ENCODE measurements around the gene BHLHE23. TPM values are rescaled to one million over a fixed set of nuclear protein-coding genes. Genes with fewer than 3 reads are reported as not detected.

Gene BHLHE23
- total RNA-seq, 1 donor from 2014 or later = 23.9 TPM

GRCh38 chr20:63047267-63047666 is 40.5 kb upstream of the BHLHE23 start:
- Mint-ChIP-seq H3K4me1 (ENCODE audit: low read depth, unreplicated experiment) (peaks cover 4% of the 10 kb centered on the region), H3K27me3 (ENCODE audit: unreplicated experiment) (peaks cover 15% of the 10 kb centered on the region), H3K4me3 (ENCODE audit: unreplicated experiment) (no peak overlapping the region), H3K9me3 (ENCODE audit: unreplicated experiment) (peaks cover 12% of the 10 kb centered on the region), H3K36me3 (ENCODE audit: unreplicated experiment) (peaks cover 6% of the 10 kb centered on the region), H3K27ac (ENCODE audit: unreplicated experiment) (no peak overlapping the region)
- TF ChIP-seq CTCF (IDR thresholded peaks at IDR 0.05; ENCODE audit: partially characterized antibody, unreplicated experiment) = no peak
- DNase-seq = peak; percentile 3

GRCh38 chr20:63046841-63047240 is 40.1 kb upstream of the BHLHE23 start:
- H3K27ac Mint-ChIP-seq (ENCODE audit: unreplicated experiment) = no peak overlapping the region
- peaks cover 15% of the 10 kb centered on the region for H3K27me3 Mint-ChIP-seq (ENCODE audit: unreplicated experiment)

GRCh38 chr20:63045991-63046390 is 39.2 kb upstream of the BHLHE23 start:
- Mint-ChIP-seq H3K27me3 (ENCODE audit: unreplicated experiment) (peaks cover 9% of the 10 kb centered on the region), H3K9me3 (ENCODE audit: unreplicated experiment) (peaks cover 9% of the 10 kb centered on the region), H3K4me1 (ENCODE audit: low read depth, unreplicated experiment) (peaks cover 2% of the 10 kb centered on the region), H3K36me3 (ENCODE audit: unreplicated experiment) (peaks cover 6% of the 10 kb centered on the region), H3K4me3 (ENCODE audit: unreplicated experiment) (no peak overlapping the region), H3K27ac (ENCODE audit: unreplicated experiment) (no peak overlapping the region)
- peak; percentile 12 for DNase-seq
- no peak for TF ChIP-seq CTCF (IDR thresholded peaks at IDR 0.05; ENCODE audit: partially characterized antibody, unreplicated experiment)

More at GRCh38 chr20:63046841-63047240, 40.1 kb upstream of the BHLHE23 start:
- DNase-seq = peak; percentile 9
- H3K4me3 Mint-ChIP-seq (ENCODE audit: unreplicated experiment) = no peak overlapping the region
- H3K4me1 Mint-ChIP-seq (ENCODE audit: low read depth, unreplicated experiment) = peaks cover 2% of the 10 kb centered on the region
- H3K36me3 Mint-ChIP-seq (ENCODE audit: unreplicated experiment) = peaks cover 6% of the 10 kb centered on the region
- no peak for TF ChIP-seq CTCF (IDR thresholded peaks at IDR 0.05; ENCODE audit: partially characterized antibody, unreplicated experiment)
- H3K9me3 Mint-ChIP-seq (ENCODE audit: unreplicated experiment) = peaks cover 12% of the 10 kb centered on the region

DNA sequence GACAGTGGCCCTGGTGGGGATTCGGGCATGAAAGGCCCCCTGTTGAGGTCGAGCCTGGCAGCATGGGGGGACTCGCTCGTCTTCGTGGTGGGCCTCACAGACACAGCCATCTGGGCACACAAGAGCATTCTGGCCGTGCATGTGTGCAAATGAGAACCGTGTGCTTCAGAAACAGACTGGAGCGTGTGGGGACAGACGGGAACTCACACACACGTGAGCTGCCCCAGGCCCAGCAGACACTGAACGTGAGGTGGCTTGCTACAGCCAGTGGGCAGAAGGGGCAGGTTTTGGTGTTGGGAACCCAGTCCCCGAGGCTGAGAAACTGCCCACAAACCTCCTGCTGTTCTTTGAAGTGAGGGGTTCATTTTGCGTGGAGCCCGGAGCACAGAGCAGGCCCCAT is 38.6 kb upstream of the BHLHE23 start:
- Mint-ChIP-seq H3K9me3 (ENCODE audit: unreplicated experiment) (peaks cover 7% of the 10 kb centered on the region), H3K4me3 (ENCODE audit: unreplicated experiment) (no peak overlapping the region), H3K27me3 (ENCODE audit: unreplicated experiment) (peaks cover 9% of the 10 kb centered on the region), H3K4me1 (ENCODE audit: low read depth, unreplicated experiment) (peaks cover 2% of the 10 kb centered on the region), H3K27ac (ENCODE audit: unreplicated experiment) (no peak overlapping the region), H3K36me3 (ENCODE audit: unreplicated experiment) (peaks cover 8% of the 10 kb centered on the region)
- peak; percentile 12 for DNase-seq
- TF ChIP-seq CTCF (IDR thresholded peaks at IDR 0.05; ENCODE audit: partially characterized antibody, unreplicated experiment) = no peak

DNA sequence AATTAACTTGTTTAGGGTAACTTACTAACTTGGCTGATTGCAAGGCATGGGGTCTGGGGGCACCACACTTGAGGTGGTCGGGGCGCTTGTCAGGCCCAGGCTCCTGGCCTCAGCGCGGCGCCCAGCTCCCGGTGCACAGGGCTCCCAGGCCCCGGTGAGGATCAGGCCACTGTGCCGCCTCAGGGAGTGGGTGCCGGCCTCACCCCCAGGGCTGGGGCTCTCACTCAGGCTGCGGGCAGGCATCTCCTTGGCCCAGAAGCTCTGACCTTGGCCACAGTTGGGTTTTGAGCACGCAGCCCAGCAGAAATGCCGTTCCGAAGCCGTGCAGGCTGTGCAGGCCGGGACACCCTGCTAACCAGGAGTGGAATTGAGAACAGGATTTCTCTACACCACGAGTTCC is 37.8 kb upstream of the BHLHE23 start:
- Mint-ChIP-seq H3K4me3 (ENCODE audit: unreplicated experiment) (no peak overlapping the region), H3K36me3 (ENCODE audit: unreplicated experiment) (peaks cover 10% of the 10 kb centered on the region), H3K9me3 (ENCODE audit: unreplicated experiment) (peaks cover 7% of the 10 kb centered on the region), H3K4me1 (ENCODE audit: low read depth, unreplicated experiment) (peaks cover 2% of the 10 kb centered on the region), H3K27me3 (ENCODE audit: unreplicated experiment) (peaks cover 9% of the 10 kb centered on the region), H3K27ac (ENCODE audit: unreplicated experiment) (no peak overlapping the region)
- no peak for TF ChIP-seq CTCF (IDR thresholded peaks at IDR 0.05; ENCODE audit: partially characterized antibody, unreplicated experiment)
- DNase-seq = peak; percentile 12

Data from glutamatergic neuron (in vitro differentiated cells).